Esophagus muscularis mucosa (tissue), 4 donors: ENCODE results near the gene KNOP1.

Source experiments
- EP300 ChIP-seq: sonication (generic); formaldehyde crosslinking; IDR thresholded peaks from one replicate; pipeline ENCODE4 v1.6.1; 2017; ENCODE audit warnings: antibody characterized with exemption
- POLR2A ChIP-seq: fragments of 450-650 bp; IDR thresholded peaks from one replicate; pipeline ENCODE4 v1.6.1; 2017; ENCODE audit warnings: antibody characterized with exemption, moderate library complexity, mild to moderate bottlenecking, low read depth
- POLR2AphosphoS5 ChIP-seq, 2 donors: sonication (generic); formaldehyde crosslinking; IDR thresholded peaks; one replicate each; pipeline ENCODE4 v1.6.1; 2017; ENCODE audit warnings: antibody characterized with exemption in 2 of 2
- TF ChIP-seq, protein P1 (sequence below), 3 experiments: fragments of 200-600 bp in 2 of 3; fragments of 450-650 bp in 1 of 3; sonication (generic) in 2 of 3; IDR thresholded peaks; one replicate each; pipeline ENCODE4 v1.5.1; 2017 to 2019; ENCODE audit warnings: antibody characterized with exemption in 3 of 3, mild to moderate bottlenecking in 2 of 3, moderate library complexity in 1 of 3

DNA sequence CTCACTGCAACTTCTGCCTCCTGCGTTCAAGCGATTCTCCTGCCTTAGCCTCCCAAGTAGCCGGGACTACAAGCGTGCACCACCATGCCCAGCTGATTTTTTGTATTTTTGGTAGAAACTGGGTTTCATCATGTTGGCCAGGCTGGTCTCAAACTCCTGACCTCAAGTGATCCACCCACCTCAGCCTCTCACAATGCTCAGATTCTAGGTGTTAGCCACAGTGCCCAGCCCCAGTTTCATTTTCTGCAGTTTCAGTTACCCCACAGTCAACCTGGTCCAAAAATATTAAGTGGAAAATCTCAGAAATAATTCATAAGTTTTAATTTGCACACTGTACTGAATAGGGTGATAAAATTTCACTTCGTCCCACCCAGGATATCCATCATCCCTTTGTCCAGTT lies 28.7 kb downstream of the KNOP1 start:
- TF ChIP-seq, protein P1, sequence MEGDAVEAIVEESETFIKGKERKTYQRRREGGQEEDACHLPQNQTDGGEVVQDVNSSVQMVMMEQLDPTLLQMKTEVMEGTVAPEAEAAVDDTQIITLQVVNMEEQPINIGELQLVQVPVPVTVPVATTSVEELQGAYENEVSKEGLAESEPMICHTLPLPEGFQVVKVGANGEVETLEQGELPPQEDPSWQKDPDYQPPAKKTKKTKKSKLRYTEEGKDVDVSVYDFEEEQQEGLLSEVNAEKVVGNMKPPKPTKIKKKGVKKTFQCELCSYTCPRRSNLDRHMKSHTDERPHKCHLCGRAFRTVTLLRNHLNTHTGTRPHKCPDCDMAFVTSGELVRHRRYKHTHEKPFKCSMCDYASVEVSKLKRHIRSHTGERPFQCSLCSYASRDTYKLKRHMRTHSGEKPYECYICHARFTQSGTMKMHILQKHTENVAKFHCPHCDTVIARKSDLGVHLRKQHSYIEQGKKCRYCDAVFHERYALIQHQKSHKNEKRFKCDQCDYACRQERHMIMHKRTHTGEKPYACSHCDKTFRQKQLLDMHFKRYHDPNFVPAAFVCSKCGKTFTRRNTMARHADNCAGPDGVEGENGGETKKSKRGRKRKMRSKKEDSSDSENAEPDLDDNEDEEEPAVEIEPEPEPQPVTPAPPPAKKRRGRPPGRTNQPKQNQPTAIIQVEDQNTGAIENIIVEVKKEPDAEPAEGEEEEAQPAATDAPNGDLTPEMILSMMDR (IDR thresholded peaks at IDR 0.05), result no peak
- TF ChIP-seq POLR2AphosphoS5 (IDR thresholded peaks at IDR 0.05) (no peak), EP300 (no peak), POLR2A (no peak)
